Measurements from ENCODE around the gene SEMA3D. TPM values are rescaled to one million over a fixed set of nuclear protein-coding genes. Genes with fewer than 3 reads are reported as not detected.

Gene SEMA3D
- total RNA-seq: under 1 TPM in 1 of 2 donors, not detected in 1; 0.12 TPM
- 0 reads per million in 2 donors for total RNA-seq

- H3K27me3 Mint-ChIP-seq: peaks cover 15% of the 10 kb centered on the region
- peak in 1 of 3 donors; percentile 10 for DNase-seq
- no peaks in the 10 kb centered on the region for H3K4me1 Mint-ChIP-seq
- H3K9me3 ChIP-seq (ENCODE audit: control insufficient read depth, low read length, poor library complexity, severe bottlenecking): no peaks in the 10 kb centered on the region
- peak; percentile 51 for ATAC-seq
- H3K27ac Mint-ChIP-seq: no peak within 1 kb of the TSS
- H3K4me3 Mint-ChIP-seq: peak within 1 kb of the TSS; percentile 66
- H3K36me3 Mint-ChIP-seq (ENCODE audit: low read depth): no peaks in the 10 kb centered on the region
Observed at GRCh38 chr7:85186521-85187241, at the start of gene SEMA3D. SEMA3D (minus strand) TSS chr7:85187056; CDS start chr7:85121891, 65,165 bp downstream.

GRCh38 chr7:85234730-85235129 lies 47.9 kb upstream of the SEMA3D start:
- no peak overlapping the region for H3K27ac Mint-ChIP-seq
- H3K36me3 Mint-ChIP-seq (ENCODE audit: low read depth): no peaks in the 10 kb centered on the region
- DNase-seq: no peak
- ATAC-seq: no peak
- no peak overlapping the region for H3K4me3 Mint-ChIP-seq
- H3K9me3 ChIP-seq (ENCODE audit: control insufficient read depth, low read length, poor library complexity, severe bottlenecking): no peaks in the 10 kb centered on the region
- no peaks in the 10 kb centered on the region for H3K4me1 Mint-ChIP-seq
- H3K27me3 Mint-ChIP-seq: no peaks in the 10 kb centered on the region

- DNase-seq (no peak), ATAC-seq (no peak)
- no peak overlapping the region for H3K4me3 Mint-ChIP-seq
- H3K27me3 Mint-ChIP-seq: no peaks in the 10 kb centered on the region
- no peaks in the 10 kb centered on the region for H3K9me3 ChIP-seq (ENCODE audit: control insufficient read depth, low read length, poor library complexity, severe bottlenecking)
- no peak overlapping the region for H3K27ac Mint-ChIP-seq
- H3K4me1 Mint-ChIP-seq: no peaks in the 10 kb centered on the region
- H3K36me3 Mint-ChIP-seq (ENCODE audit: low read depth): no peaks in the 10 kb centered on the region
Observed at GRCh38 chr7:85232068-85232467, 45.2 kb upstream of the SEMA3D start.

GRCh38 chr7:85230623-85231022 lies 43.8 kb upstream of the SEMA3D start:
- no peak overlapping the region for H3K4me3 Mint-ChIP-seq
- ATAC-seq: no peak
- no peak overlapping the region for H3K27ac Mint-ChIP-seq
- H3K4me1 Mint-ChIP-seq: no peaks in the 10 kb centered on the region
- H3K9me3 ChIP-seq (ENCODE audit: control insufficient read depth, low read length, poor library complexity, severe bottlenecking): no peaks in the 10 kb centered on the region
- H3K27me3 Mint-ChIP-seq: no peaks in the 10 kb centered on the region
- no peak for DNase-seq
- no peaks in the 10 kb centered on the region for H3K36me3 Mint-ChIP-seq (ENCODE audit: low read depth)

- no peaks in the 10 kb centered on the region for H3K36me3 Mint-ChIP-seq (ENCODE audit: low read depth)
- no peak for ATAC-seq
- H3K4me3 Mint-ChIP-seq: no peak overlapping the region
Observed at GRCh38 chr7:85229544-85229943, 42.7 kb upstream of the SEMA3D start.

GRCh38 chr7:85226361-85227085 lies 39.7 kb upstream of the SEMA3D start:
- H3K9me3 ChIP-seq (ENCODE audit: control insufficient read depth, low read length, poor library complexity, severe bottlenecking): no peaks in the 10 kb centered on the region
- H3K4me1 Mint-ChIP-seq: no peaks in the 10 kb centered on the region
- no peak for ATAC-seq
- no peak overlapping the region for H3K4me3 Mint-ChIP-seq
- H3K27me3 Mint-ChIP-seq: no peaks in the 10 kb centered on the region
- H3K36me3 Mint-ChIP-seq (ENCODE audit: low read depth): no peaks in the 10 kb centered on the region
- no peak for DNase-seq
- no peak overlapping the region for H3K27ac Mint-ChIP-seq

More at GRCh38 chr7:85229544-85229943, 42.7 kb upstream of the SEMA3D start:
- no peaks in the 10 kb centered on the region for H3K9me3 ChIP-seq (ENCODE audit: control insufficient read depth, low read length, poor library complexity, severe bottlenecking)
- Mint-ChIP-seq H3K4me1 (no peaks in the 10 kb centered on the region), H3K27me3 (no peaks in the 10 kb centered on the region), H3K27ac (no peak overlapping the region)
- no peak for DNase-seq

- no peaks in the 10 kb centered on the region for H3K27me3 Mint-ChIP-seq
- H3K36me3 Mint-ChIP-seq (ENCODE audit: low read depth): no peaks in the 10 kb centered on the region
- ATAC-seq (no peak), DNase-seq (no peak)
- no peaks in the 10 kb centered on the region for H3K9me3 ChIP-seq (ENCODE audit: control insufficient read depth, low read length, poor library complexity, severe bottlenecking)
- H3K4me1 Mint-ChIP-seq: no peaks in the 10 kb centered on the region
- no peak overlapping the region for H3K27ac Mint-ChIP-seq
- no peak overlapping the region for H3K4me3 Mint-ChIP-seq
Observed at GRCh38 chr7:85224171-85224570, 37.3 kb upstream of the SEMA3D start.

GRCh38 chr7:85222522-85222921 lies 35.7 kb upstream of the SEMA3D start:
- no peak for DNase-seq

GRCh38 chr7:85221796-85222195 lies 34.9 kb upstream of the SEMA3D start:
- Mint-ChIP-seq H3K36me3 (ENCODE audit: low read depth) (no peaks in the 10 kb centered on the region), H3K4me1 (no peaks in the 10 kb centered on the region), H3K27me3 (no peaks in the 10 kb centered on the region), H3K27ac (no peak overlapping the region), H3K4me3 (no peak overlapping the region)
- H3K9me3 ChIP-seq (ENCODE audit: control insufficient read depth, low read length, poor library complexity, severe bottlenecking): no peaks in the 10 kb centered on the region
- DNase-seq (no peak), ATAC-seq (no peak)

More at GRCh38 chr7:85222522-85222921, 35.7 kb upstream of the SEMA3D start:
- Mint-ChIP-seq H3K4me3 (no peak overlapping the region), H3K27me3 (no peaks in the 10 kb centered on the region), H3K27ac (no peak overlapping the region), H3K4me1 (no peaks in the 10 kb centered on the region), H3K36me3 (ENCODE audit: low read depth) (no peaks in the 10 kb centered on the region)
- no peak for ATAC-seq
- H3K9me3 ChIP-seq (ENCODE audit: control insufficient read depth, low read length, poor library complexity, severe bottlenecking): no peaks in the 10 kb centered on the region

- Mint-ChIP-seq H3K4me1 (no peaks in the 10 kb centered on the region), H3K27me3 (no peaks in the 10 kb centered on the region), H3K36me3 (ENCODE audit: low read depth) (no peaks in the 10 kb centered on the region), H3K27ac (no peak overlapping the region), H3K4me3 (no peak overlapping the region)
- DNase-seq (no peak), ATAC-seq (no peak)
- H3K9me3 ChIP-seq (ENCODE audit: control insufficient read depth, low read length, poor library complexity, severe bottlenecking): no peaks in the 10 kb centered on the region
Observed at GRCh38 chr7:85220651-85221050, 33.8 kb upstream of the SEMA3D start.

- Mint-ChIP-seq H3K4me1 (no peaks in the 10 kb centered on the region), H3K4me3 (no peak overlapping the region), H3K27ac (no peak overlapping the region), H3K27me3 (no peaks in the 10 kb centered on the region), H3K36me3 (ENCODE audit: low read depth) (no peaks in the 10 kb centered on the region)
- H3K9me3 ChIP-seq (ENCODE audit: control insufficient read depth, low read length, poor library complexity, severe bottlenecking): no peaks in the 10 kb centered on the region
- DNase-seq (no peak), ATAC-seq (no peak)
Observed at GRCh38 chr7:85220023-85220422, 33.2 kb upstream of the SEMA3D start.

GRCh38 chr7:85217085-85217484 lies 30.2 kb upstream of the SEMA3D start:
- DNase-seq: no peak
- no peaks in the 10 kb centered on the region for H3K9me3 ChIP-seq (ENCODE audit: control insufficient read depth, low read length, poor library complexity, severe bottlenecking)
- H3K4me1 Mint-ChIP-seq: no peaks in the 10 kb centered on the region
- no peaks in the 10 kb centered on the region for H3K36me3 Mint-ChIP-seq (ENCODE audit: low read depth)
- H3K27ac Mint-ChIP-seq: no peak overlapping the region
- H3K27me3 Mint-ChIP-seq: no peaks in the 10 kb centered on the region
- no peak overlapping the region for H3K4me3 Mint-ChIP-seq
- ATAC-seq: no peak

- H3K4me1 Mint-ChIP-seq: no peaks in the 10 kb centered on the region
- H3K4me3 Mint-ChIP-seq: no peak overlapping the region
- no peaks in the 10 kb centered on the region for H3K27me3 Mint-ChIP-seq
- DNase-seq: no peak
- no peak overlapping the region for H3K27ac Mint-ChIP-seq
- no peaks in the 10 kb centered on the region for H3K36me3 Mint-ChIP-seq (ENCODE audit: low read depth)
- ATAC-seq: no peak
- no peaks in the 10 kb centered on the region for H3K9me3 ChIP-seq (ENCODE audit: control insufficient read depth, low read length, poor library complexity, severe bottlenecking)
Observed at GRCh38 chr7:85215098-85215497, 28.2 kb upstream of the SEMA3D start.

GRCh38 chr7:85213500-85213899 lies 26.6 kb upstream of the SEMA3D start:
- Mint-ChIP-seq H3K4me3 (no peak overlapping the region), H3K36me3 (ENCODE audit: low read depth) (no peaks in the 10 kb centered on the region), H3K27ac (no peak overlapping the region), H3K4me1 (no peaks in the 10 kb centered on the region), H3K27me3 (no peaks in the 10 kb centered on the region)
- ATAC-seq (no peak), DNase-seq (no peak)
- no peaks in the 10 kb centered on the region for H3K9me3 ChIP-seq (ENCODE audit: control insufficient read depth, low read length, poor library complexity, severe bottlenecking)

Measured in T-helper 17 cell (primary cell).